Activated CD8-positive, alpha-beta memory T cell treated with anti-CD3 and anti-CD28 coated beads, Interleukin-2, amount 50 U/mL, for 4 hours (primary cell): Measurements from ENCODE around the gene NVL.
"Not testable (repeated sequence)": the region's sequence is repeated elsewhere in the genome, so short reads cannot be mapped to it uniquely, and the experiment has no call there.

Experiments
- DNase-seq: peaks from one replicate; pipeline ENCODE4 v3.0.0-alpha.2; 2020

Gene NVL

DNA sequence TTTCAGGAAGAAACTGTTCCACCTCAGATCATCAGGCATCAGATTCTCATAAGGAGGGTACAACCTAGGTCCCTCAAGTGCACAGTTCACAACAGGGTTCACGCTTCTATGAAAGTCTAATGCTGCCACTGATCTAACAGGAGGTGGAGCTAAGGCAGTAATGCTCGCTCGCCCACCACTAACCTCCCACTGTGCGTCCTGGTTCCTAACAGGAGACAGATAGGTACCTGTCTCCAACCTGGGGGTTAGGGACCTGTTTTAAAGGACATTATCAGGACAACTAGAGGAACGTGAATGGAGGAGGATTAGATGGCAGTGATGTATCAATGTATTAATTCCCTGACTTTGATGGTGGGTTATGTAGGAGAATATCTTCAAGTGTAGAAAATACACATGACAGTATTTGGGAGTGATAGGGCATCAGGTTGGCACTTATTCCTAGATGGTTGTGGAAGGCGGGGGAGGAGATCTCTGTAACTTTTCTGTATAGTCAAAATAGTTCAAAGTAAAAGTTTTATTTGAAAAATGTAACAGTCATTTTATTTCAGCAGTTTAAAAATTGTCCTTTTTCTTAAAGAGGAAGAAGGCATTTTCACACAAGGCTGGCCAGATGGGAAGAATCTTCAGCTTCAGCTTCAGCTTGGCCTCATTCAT is 103.0 kb downstream of the NVL start:
- DNase-seq, result no peak

DNA sequence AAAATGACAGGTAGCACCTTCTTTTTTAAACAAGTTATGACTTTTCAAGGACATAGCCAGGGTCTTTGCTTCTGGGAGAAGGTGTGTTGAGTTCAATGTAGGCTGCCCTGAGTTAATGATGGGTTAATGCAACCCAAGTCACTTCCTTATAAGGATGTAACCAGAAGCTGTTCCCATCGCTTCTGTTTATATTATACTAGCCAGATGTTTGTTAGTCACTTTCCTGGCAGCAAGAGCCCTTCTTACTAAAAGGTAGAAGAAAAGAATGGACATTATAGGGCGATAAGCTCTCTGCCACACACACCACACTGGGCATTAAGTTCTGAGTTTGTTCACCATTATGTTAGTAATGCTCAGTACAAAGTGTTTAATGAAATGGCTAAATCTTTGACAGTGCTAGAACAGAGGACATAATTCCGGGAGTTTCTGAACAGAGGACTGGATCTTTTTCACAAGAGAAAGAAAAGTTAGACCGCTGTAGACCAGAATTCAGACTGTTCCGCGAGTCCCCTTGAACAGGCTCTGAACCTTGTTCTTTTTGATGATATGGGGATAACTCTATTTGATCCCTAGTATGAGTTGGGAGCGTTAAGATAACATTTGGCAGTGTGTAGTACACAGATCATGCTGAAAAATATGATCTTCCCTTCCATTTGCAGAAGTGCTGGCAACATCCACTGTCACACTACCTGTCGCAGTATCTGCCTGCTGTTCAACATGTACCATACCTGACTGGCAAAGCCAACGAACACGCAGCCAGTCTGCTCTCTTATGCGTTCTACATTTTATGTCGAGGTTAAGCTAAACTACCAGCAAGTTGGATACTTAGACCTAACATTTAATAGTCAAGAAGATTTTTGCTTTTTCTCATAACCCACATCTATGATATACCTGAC is 105.9 kb downstream of the NVL start:
- DNase-seq, result no peak

DNA sequence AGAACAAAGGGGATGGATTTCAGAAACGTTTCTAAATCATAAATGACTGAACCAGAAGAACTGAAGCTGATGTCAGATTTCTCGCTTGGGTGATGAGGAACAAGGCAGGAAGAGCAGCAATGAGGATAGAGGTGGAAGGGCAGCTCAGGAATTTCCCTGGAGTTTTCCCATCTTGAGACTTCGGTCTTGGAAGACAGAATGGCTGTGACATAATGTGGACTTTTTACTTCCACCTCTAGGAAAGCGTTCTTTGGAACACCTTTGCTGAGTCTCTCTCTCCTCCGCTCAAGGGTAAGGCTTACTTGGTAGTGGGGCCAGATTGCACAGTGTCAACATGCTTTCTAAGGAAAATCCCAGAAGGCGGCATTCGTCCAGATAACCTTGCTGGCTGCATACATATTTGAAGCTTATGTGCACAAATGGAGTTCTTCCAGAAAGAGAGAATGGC is 110.3 kb downstream of the NVL start:
- no peak for DNase-seq

- DNase-seq, result no peak
Observed at GRCh38 chr1:224219011-224219611, 110.9 kb downstream of the NVL start.

DNA sequence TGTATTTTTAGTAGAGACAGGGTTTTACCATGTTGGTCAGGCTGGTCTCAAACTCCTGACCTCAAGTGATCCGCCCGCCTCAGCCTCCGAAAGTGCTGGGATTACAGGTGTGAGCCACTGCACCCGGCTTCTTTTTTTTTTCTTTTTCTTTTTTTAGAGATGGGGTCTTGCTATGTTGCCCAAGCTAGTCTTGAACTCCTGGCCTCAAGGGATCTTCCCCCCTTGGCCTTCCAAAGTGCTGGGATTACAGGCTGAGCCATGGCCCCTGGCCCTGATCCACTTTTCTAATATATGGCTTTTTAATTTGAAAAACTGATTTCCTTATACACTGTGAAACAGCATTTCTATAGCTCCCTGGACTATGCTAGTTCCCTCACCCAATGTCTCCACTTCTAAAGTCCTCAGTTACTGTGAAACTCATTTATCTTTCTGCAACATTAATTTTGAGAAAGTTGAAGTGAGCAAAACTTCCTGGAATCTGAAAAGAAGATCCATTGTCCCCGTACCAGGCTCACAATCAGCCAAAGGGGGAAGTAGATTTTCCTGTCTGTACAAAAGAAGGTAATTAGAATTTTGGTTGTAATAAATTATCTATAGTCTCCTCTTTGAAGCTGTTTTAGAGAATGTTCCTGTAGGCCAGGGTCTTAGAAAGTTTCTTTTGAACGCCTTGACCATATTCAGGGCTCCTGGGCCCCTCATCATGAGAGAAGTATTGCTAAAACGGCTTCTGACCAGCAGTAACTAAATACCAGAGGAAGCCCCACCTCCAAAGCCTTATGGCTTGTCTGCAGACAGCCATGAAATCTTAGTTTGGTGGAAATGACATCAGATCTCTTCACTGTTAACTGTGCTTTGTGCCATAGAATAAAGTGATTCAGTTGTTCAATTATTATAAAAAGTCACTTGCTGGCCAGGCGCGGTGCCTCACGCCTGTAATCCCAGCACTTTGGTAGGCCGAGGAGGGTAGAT is 112.0 kb downstream of the NVL start:
- no peak for DNase-seq

GRCh38 chr1:224216382-224216781 is 113.6 kb downstream of the NVL start:
- no peak for DNase-seq

DNA sequence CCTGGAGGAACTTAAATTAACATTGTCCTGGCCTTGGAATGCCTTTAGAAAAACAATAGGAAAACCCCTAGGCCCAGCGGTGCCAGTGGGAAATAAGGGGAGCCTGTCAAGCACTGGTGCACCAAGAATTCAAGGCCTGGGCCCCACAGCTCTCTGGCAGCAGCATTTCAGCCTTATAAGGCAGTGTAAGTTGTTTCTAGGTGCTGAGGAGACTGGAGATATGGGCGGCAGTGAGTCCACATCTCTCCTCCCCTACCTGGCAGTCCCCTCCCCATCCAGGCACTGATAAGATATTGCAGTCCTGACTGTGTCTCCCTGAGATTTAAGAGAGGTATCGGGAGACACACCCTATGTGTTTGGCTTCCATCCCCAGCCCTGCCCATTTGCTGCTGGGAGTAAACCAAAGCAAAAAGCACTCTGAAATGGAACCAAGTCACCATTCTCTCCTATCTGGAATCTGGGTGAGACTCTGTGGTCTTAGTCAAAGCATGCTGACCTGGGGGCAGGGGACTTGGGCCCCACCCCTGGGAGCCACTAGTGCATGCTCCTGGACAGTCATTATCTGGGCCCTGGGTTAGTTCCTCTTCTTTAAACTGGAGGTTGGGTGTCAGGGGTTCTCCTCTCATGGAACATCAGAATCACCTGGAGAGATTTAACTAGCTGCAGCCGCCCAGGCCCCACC is 116.4 kb downstream of the NVL start:
- no peak for DNase-seq

- no peak for DNase-seq
Observed at GRCh38 chr1:224212618-224213061, 117.3 kb downstream of the NVL start.

DNA sequence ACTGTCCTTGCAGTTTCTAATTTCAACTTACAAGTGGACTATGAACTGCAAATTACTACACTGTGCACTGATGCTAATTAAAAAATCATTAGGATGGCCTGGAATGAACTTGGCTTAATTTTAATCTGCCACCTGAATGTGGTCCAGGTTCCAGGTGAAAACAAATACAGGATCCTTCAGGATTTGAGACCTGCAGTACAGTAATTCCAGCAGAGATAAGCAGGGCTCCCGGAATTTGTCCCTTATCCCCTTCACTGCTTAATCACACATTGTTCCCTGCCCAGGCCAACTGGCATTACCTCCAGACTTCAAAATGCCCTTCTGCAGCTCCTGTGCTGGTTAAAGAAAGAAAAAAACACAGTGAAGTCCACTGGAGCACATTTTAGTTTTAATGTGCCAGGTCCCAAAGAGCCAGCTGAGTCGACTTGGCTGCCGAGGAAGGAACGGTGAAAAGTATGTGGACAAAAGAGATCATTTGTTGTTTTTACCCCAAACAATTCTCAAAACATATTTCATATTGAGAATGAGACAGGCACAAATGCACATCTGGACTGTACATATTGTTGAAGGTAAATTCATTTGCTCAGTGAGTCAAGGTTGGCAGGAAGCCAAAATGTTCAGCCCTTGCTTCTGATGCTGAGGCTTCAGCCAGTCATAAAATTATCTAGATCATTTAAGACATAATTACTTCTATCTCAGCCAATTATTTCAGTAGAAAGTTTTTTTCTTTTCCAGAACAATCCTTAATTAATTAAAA is 118.6 kb downstream of the NVL start:
- DNase-seq, result no peak

- not testable (repeated sequence) for DNase-seq
Observed at GRCh38 chr1:224205931-224206538, 123.9 kb downstream of the NVL start.

DNA sequence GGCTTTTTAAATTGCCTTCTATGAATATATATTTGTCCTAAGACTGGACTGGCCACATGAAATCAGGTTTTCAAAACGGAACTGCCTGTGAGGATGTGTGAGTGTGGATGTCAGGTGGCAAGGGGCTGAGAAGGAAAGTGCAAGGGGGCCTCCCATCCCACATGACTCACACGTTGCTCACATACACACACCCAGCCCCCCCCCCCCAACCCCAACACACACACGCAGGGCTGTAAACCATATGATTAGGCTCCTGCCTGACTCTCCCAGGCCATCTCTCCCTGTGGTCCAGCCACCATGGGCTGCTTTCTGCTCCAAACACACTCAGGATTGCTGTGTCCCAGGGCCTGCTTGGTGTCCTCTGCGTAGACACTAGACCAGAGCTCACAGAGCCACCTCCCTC is 124.5 kb downstream of the NVL start:
- peak; percentile 21 for DNase-seq

DNA sequence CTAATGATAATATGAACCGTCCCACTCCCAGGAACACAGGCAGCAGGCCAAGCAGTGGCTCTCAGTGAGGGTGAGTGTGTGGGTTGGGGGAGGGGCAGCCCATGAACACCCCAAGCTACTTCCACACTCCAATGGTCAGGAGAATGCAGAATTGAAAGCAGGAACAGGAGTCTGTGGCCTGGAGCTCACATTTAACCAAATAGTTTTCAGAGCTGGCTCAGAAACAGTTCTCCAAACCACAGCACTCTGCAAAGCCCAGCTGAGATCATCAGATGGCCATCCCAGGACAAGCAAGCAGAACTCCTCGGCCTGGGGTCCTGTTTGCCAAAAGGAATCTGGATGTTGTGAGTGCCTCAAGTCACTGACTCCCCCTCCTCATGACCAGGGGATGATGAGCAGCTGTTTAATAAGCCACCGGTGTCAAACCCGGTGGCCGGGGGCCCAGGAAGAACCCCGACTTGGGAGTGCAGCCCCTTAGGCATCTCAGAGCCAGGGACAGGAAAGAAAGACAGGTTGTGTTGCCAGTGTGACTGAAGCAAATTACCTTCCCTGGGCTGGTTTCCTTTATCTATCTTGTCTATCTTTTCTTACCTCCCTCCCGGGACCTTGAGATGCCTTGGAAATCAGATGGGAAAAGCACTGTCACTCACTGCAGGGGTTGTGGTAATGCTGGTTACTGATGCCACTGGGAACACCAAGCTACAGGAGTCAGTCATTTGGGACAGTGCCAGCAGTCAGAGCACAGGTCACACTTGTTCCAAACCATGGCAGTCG is 126.5 kb downstream of the NVL start:
- DNase-seq, result no peak

DNA sequence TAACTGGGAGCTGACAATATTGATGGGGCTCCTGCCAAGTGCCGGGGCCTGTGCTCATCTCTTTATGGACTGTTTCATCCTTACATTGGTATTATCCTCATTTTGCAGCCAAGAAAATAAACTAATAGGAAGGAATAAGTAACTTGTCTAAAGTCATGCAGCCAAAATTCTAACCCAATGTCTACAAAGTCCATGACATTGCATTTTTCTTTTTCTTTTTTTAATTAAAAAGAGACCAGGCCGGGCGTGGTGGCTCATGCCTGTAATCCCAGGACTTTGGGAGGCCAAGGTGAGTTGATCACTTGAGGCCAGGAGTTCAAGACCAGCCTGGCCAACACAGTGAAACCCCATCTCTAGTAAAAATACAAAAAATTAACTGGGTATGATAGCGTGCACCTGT is 128.1 kb downstream of the NVL start:
- DNase-seq, result no peak

GRCh38 chr1:224201383-224201782 is 128.6 kb downstream of the NVL start:
- no peak for DNase-seq

DNA sequence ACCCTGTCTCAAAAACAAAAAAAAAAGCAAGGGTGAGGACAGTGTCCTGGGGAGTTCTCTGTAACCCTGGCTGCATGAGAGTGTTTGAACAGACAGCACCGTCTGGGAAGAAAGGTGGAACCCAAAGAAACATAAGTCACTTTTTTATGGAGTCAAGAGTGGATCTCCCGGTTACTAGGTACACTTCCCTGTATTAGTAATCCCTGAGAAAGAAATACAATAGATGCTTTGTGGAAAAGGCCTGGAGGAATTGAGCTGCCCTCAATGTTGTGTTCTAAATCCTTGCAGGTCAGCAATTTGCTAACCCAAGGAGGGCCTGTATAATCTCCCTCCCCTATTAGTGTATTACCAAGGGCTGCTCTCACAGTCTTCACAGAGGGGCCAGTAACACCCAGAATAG is 130.3 kb downstream of the NVL start:
- no peak for DNase-seq

DNA sequence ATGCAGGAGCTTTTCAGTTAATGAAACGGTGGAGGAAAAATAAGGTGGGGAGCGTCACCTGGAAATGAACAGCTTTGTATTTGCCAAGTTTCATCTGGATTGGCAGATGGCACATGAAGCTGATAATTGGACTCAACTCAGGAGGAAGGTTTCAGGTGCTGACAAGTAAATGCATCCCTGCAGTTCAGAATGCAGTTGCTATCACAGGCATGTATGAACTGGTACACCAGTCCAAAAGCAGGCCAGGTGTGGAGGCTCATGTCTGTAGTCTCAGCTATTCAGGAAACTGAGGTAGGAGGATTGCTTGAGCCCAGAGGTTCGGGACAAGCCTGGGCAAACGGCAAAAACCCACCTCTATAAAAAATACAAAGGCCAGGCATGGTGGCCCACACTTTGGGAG is 131.4 kb downstream of the NVL start:
- DNase-seq, result no peak

DNA sequence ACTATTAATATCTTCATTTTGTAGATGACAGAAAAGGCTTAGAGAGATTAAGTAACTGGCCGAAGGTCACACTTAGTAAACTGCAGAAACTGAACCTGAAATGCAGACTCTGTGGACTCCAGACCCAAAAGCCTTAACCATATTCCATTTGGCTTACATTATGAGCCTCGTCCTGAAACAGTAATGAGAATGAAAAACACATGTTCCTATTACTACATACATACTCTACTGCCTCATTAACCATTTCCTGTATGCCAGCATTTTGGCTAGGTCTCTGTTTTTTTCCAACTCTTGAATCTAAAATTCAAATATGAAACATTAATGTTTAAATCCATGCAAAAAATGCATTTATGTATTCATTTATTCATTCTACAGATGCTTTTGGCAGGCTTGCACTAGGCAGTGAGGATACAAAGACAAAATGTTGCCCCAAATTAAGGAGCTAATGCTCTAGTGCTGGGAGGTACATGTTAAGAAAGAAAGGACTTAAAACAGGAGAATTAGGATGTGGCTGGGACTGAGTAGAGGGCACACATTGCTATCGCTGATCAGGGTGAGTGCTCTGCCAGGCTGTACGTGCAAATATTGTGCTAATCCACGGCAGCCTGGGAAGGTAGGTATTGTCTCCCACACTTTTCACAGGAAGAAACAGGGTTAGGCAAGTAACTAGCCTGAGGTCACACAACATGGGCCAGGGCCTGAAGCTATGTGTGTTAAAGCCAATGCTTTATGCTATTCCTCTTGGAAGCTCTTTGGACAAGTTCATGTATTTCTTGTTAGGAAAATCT is 133.0 kb downstream of the NVL start:
- no peak for DNase-seq

DNA sequence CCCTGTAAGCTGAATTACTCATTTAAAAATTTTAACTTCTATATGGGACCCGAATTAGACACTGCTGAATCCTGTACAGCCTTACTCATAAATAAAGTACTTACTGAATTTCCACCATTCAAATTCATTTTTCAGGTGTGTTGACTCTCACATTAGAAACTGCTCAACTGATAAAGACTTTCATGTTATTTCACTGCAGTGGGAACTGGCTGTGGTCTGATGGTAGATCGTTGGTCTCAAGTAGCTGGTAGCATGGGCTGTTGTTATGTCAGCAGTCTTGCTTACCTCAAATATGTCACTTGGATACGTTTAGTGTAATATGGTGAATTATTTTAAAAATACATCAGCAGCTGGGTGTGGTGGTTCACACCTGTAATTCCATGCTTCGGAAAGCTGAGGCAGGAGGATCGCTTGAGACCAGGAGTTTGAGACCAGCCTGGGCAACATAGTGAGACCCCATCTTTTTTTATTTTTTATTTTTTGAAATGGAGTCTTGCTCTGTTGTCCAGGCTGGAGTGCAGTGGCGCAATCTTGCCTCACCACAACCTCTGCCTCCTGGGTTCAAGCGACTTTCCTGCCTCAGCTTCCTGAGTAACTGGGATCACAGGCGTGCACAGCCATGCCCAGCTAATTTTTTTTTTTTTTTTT is 136.5 kb downstream of the NVL start:
- no peak for DNase-seq
